Neural progenitor cell (in vitro differentiated cells): Measurements from ENCODE around the gene SLC35E4. TPM values are rescaled to one million over a fixed set of nuclear protein-coding genes. Genes with fewer than 3 reads are reported as not detected.

Experiments used
- DNase-seq: peaks from one replicate; pipeline ENCODE4 v3.0.0-alpha.2; 2016; ENCODE audit warnings: low spot score
- H2AFZ ChIP-seq: fragments of 200-600 bp; sonication (generic); replicated peaks from 2 replicates; pipeline ENCODE4 v1.6.1; 2016; ENCODE audit warnings: antibody characterized with exemption
- H3F3A ChIP-seq: fragments of 200-600 bp; sonication (generic); 2 replicates; pipeline ENCODE4 v1.6.1; 2016; ENCODE audit warnings: antibody characterized with exemption, low read depth
- H3K27ac ChIP-seq: fragments of 200-600 bp; sonication (generic); 2 replicates; pipeline ENCODE4 v1.5.1; 2016; ENCODE audit warnings: mild to moderate bottlenecking
- H3K27me3 ChIP-seq: fragments of 200-600 bp; sonication (generic); 2 replicates; pipeline ENCODE4 v1.6.1; 2016; ENCODE audit warnings: mild to moderate bottlenecking, moderate library complexity
- H3K36me3 ChIP-seq: fragments of 200-600 bp; sonication (generic); 2 replicates; pipeline ENCODE4 v1.5.1; 2016
- H3K4me1 ChIP-seq: fragments of 200-600 bp; sonication (generic); 2 replicates; pipeline ENCODE4 v1.6.1; 2016; ENCODE audit warnings: mixed run types
- H3K4me2 ChIP-seq: fragments of 200-600 bp; sonication (generic); 2 replicates; pipeline ENCODE4 v1.6.1; 2016
- H3K4me3 ChIP-seq: fragments of 200-600 bp; sonication (generic); 2 replicates; pipeline ENCODE4 v1.5.1; 2016
- H3K79me2 ChIP-seq: fragments of 200-600 bp; sonication (generic); 2 replicates; pipeline ENCODE4 v1.6.1; 2016; ENCODE audit warnings: low read depth
- H3K9ac ChIP-seq: fragments of 200-600 bp; sonication (generic); 2 replicates; pipeline ENCODE4 v1.6.1; 2016
- H3K9me3 ChIP-seq: fragments of 200-600 bp; sonication (generic); 2 replicates; pipeline ENCODE4 v1.5.1; 2016; ENCODE audit warnings: low read depth
- H4K20me1 ChIP-seq: fragments of 200-600 bp; sonication (generic); 2 replicates; pipeline ENCODE4 v1.6.1; 2016; ENCODE audit warnings: low read depth
- H3K27ac Mint-ChIP-seq: 3 replicates; pipeline ENCODE4 v1.8.0; 2021; ENCODE audit warnings: mixed read lengths
- H3K27me3 Mint-ChIP-seq: 2 replicates; pipeline ENCODE4 v1.8.0; 2022; ENCODE audit warnings: low read depth, mild to moderate bottlenecking, inconsistent platforms, moderate library complexity, mixed read lengths; ENCODE audit not compliant: insufficient read depth
- H3K36me3 Mint-ChIP-seq: 3 replicates; pipeline ENCODE4 v1.8.0; 2021; ENCODE audit warnings: mixed read lengths
- H3K4me1 Mint-ChIP-seq: 3 replicates; pipeline ENCODE4 v1.8.0; 2021; ENCODE audit warnings: mixed read lengths
- H3K4me3 Mint-ChIP-seq: 3 replicates; pipeline ENCODE4 v1.8.0; 2021; ENCODE audit warnings: mild to moderate bottlenecking, moderate library complexity, mixed read lengths
- H3K9me3 Mint-ChIP-seq: 3 replicates; pipeline ENCODE4 v1.8.0; 2020; ENCODE audit warnings: mixed read lengths
- CTCF ChIP-seq: fragments of 200-600 bp; sonication (generic); IDR thresholded peaks from 2 replicates; pipeline ENCODE4 v1.5.1; 2017; ENCODE audit warnings: antibody characterized with exemption, mild to moderate bottlenecking
- EZH2 ChIP-seq: fragments of 200-600 bp; sonication (generic); IDR thresholded peaks from 2 replicates; pipeline ENCODE4 v1.6.1; 2017; ENCODE audit warnings: antibody characterized with exemption, mild to moderate bottlenecking, moderate library complexity
- EZH2phosphoT487 ChIP-seq: fragments of 200-600 bp; sonication (generic); IDR thresholded peaks from 2 replicates; pipeline ENCODE4 v1.6.1; 2017; ENCODE audit warnings: antibody characterized with exemption
- total RNA-seq: library from RNA; depleted of rRNA; stranded (reverse); fragments of >200 nt; gene quantifications from 2 replicates; pipeline ENCODE4 v1.2.3, GENCODE V29; 2015; ENCODE audit warnings: low replicate concordance

SLC35E4 gene
- total RNA-seq, 1 donor from 2014 or later: 0.36 TPM

GRCh38 chr22:30680991-30681770 lies 45.6 kb downstream of the SLC35E4 start:
- Histone ChIP-seq H3F3A (peaks cover 5% of the 10 kb centered on the region), H3K79me2 (no peaks in the 10 kb centered on the region), H4K20me1 (no peaks in the 10 kb centered on the region), H3K4me1 (peaks cover 16% of the 10 kb centered on the region), H3K36me3 (no peaks in the 10 kb centered on the region), H3K9me3 (no peaks in the 10 kb centered on the region), H2AFZ (no peak overlapping the region), H3K27me3 (no peaks in the 10 kb centered on the region), H3K4me2 (no peak overlapping the region), H3K4me3 (no peak overlapping the region), H3K9ac (no peak overlapping the region), H3K27ac (no peak overlapping the region)
- TF ChIP-seq EZH2phosphoT487 (no peak), EZH2 (no peak), CTCF (no peak)
- Mint-ChIP-seq H3K4me1 (peaks cover 27% of the 10 kb centered on the region), H3K27ac (no peak overlapping the region), H3K36me3 (no peaks in the 10 kb centered on the region), H3K9me3 (no peaks in the 10 kb centered on the region), H3K27me3 (peaks cover 2% of the 10 kb centered on the region), H3K4me3 (no peak overlapping the region)
- no peak for DNase-seq

- no peaks in the 10 kb centered on the region for H3K36me3 Mint-ChIP-seq
Measured at GRCh38 chr22:30681831-30682230, 46.2 kb downstream of the SLC35E4 start.

GRCh38 chr22:30685178-30685577 lies 49.6 kb downstream of the SLC35E4 start:
- no peaks in the 10 kb centered on the region for H3F3A ChIP-seq
- Mint-ChIP-seq H3K27ac (no peak overlapping the region), H3K27me3 (no peaks in the 10 kb centered on the region)

More at GRCh38 chr22:30681831-30682230, 46.2 kb downstream of the SLC35E4 start:
- no peaks in the 10 kb centered on the region for H3K79me2 ChIP-seq
- H4K20me1 ChIP-seq: no peaks in the 10 kb centered on the region
- H3F3A ChIP-seq: peaks cover 5% of the 10 kb centered on the region
- H3K27ac ChIP-seq: no peak overlapping the region
- H3K4me3 Mint-ChIP-seq: no peak overlapping the region
- peak overlapping the region; percentile 27 for H3K27ac Mint-ChIP-seq
- peaks cover 27% of the 10 kb centered on the region for H3K4me1 Mint-ChIP-seq
- H3K4me1 ChIP-seq: peaks cover 16% of the 10 kb centered on the region
- peaks cover 2% of the 10 kb centered on the region for H3K27me3 Mint-ChIP-seq
- H3K9me3 ChIP-seq: no peaks in the 10 kb centered on the region
- H3K36me3 ChIP-seq: no peaks in the 10 kb centered on the region
- H3K9ac ChIP-seq: no peak overlapping the region
- DNase-seq: no peak
- no peak overlapping the region for H3K4me3 ChIP-seq
- TF ChIP-seq CTCF (no peak), EZH2phosphoT487 (no peak), EZH2 (no peak)
- H3K9me3 Mint-ChIP-seq: no peaks in the 10 kb centered on the region
- H2AFZ ChIP-seq: peak overlapping the region; percentile 58
- no peak overlapping the region for H3K4me2 ChIP-seq
- no peaks in the 10 kb centered on the region for H3K27me3 ChIP-seq

More at GRCh38 chr22:30685178-30685577, 49.6 kb downstream of the SLC35E4 start:
- Histone ChIP-seq H3K4me1 (peaks cover 3% of the 10 kb centered on the region), H3K27ac (no peak overlapping the region), H3K9me3 (no peaks in the 10 kb centered on the region), H3K4me2 (no peak overlapping the region), H3K27me3 (no peaks in the 10 kb centered on the region), H3K4me3 (no peak overlapping the region), H2AFZ (no peak overlapping the region), H3K9ac (no peak overlapping the region), H3K36me3 (no peaks in the 10 kb centered on the region), H4K20me1 (no peaks in the 10 kb centered on the region), H3K79me2 (no peaks in the 10 kb centered on the region)
- Mint-ChIP-seq H3K4me1 (peaks cover 13% of the 10 kb centered on the region), H3K9me3 (no peaks in the 10 kb centered on the region), H3K36me3 (no peaks in the 10 kb centered on the region), H3K4me3 (no peak overlapping the region)
- no peak for DNase-seq
- TF ChIP-seq EZH2 (no peak), CTCF (no peak), EZH2phosphoT487 (no peak)
